Amygdala (tissue), 56 donors: ENCODE measurements around the gene SAXO1.
"Not testable (repeated sequence)": the region's sequence is repeated elsewhere in the genome, so short reads cannot be mapped to it uniquely, and the experiment has no call there.

Experiments used
- DNase-seq, 56 donors: peaks; one replicate each; lab custom pipeline; 2025; lab: John Stamatoyannopoulos, UW

The SAXO1 gene

GRCh38 chr9:18971909-18972308, 61.1 kb downstream of the SAXO1 start:
- no peak for DNase-seq

- DNase-seq: no peak
These were observed 61.6 kb downstream of the SAXO1 start for GRCh38 chr9:18971404-18971803.

GRCh38 chr9:18970393-18970792, 62.6 kb downstream of the SAXO1 start:
- DNase-seq: no peak

- no peak for DNase-seq
These were observed 63.9 kb downstream of the SAXO1 start for GRCh38 chr9:18969128-18969527.

- DNase-seq: no peak
These were observed 77.4 kb downstream of the SAXO1 start for GRCh38 chr9:18955626-18956025.

GRCh38 chr9:18951936-18952335, 81.1 kb downstream of the SAXO1 start:
- no peak for DNase-seq

- DNase-seq: no peak
These were observed 85.1 kb downstream of the SAXO1 start for GRCh38 chr9:18947892-18948339.

- no peak for DNase-seq
These were observed 90.2 kb downstream of the SAXO1 start for GRCh38 chr9:18942801-18943200.

GRCh38 chr9:18941060-18941740, 91.8 kb downstream of the SAXO1 start:
- DNase-seq: no peak

GRCh38 chr9:18939943-18940342, 93.1 kb downstream of the SAXO1 start:
- DNase-seq: no peak

- no peak for DNase-seq
These were observed 96.7 kb downstream of the SAXO1 start for GRCh38 chr9:18936094-18936871.

GRCh38 chr9:18935541-18935940, 97.5 kb downstream of the SAXO1 start:
- no peak for DNase-seq

- not testable (repeated sequence) for DNase-seq
These were observed 102.4 kb downstream of the SAXO1 start for GRCh38 chr9:18930611-18931010.

- DNase-seq: no peak
These were observed 104.3 kb downstream of the SAXO1 start for GRCh38 chr9:18928711-18929110.

GRCh38 chr9:18926513-18926912, 106.5 kb downstream of the SAXO1 start:
- DNase-seq: no peak

- DNase-seq: no peak
These were observed 107.1 kb downstream of the SAXO1 start for GRCh38 chr9:18925880-18926279.

- DNase-seq: no peak
These were observed 109.2 kb downstream of the SAXO1 start for GRCh38 chr9:18923671-18924430.

- DNase-seq: no peak
These were observed 109.8 kb downstream of the SAXO1 start for GRCh38 chr9:18923167-18923566.

GRCh38 chr9:18922161-18922885, 110.7 kb downstream of the SAXO1 start:
- no peak for DNase-seq

GRCh38 chr9:18921366-18922075, 111.5 kb downstream of the SAXO1 start:
- no peak for DNase-seq
